RWPE2 (cell line): ENCODE results near the gene PTRHD1.
"Not testable (repeated sequence)": the region's sequence is repeated elsewhere in the genome, so short reads cannot be mapped to it uniquely, and the experiment has no call there.

ENCODE experiments used
- ATAC-seq: fragments of 200-7000 bp; cut with Tn5 transposase; 3 replicates; pipeline ENCODE4 v1.9.1; 2021; ENCODE audit warnings: low read depth
- DNase-seq: peaks from one replicate; pipeline ENCODE4 v3.0.0-alpha.2; 2020; ENCODE audit warnings: low spot score
- H3K27ac ChIP-seq: fragments of 450-650 bp; 2 replicates; pipeline ENCODE4 v1.5.1; 2017; ENCODE audit warnings: mild to moderate bottlenecking; ENCODE audit not compliant: poor library complexity, severe bottlenecking
- H3K27me3 ChIP-seq: fragments of 250-450 bp; sonication (Bioruptor Pico); 2 replicates; pipeline ENCODE4 v1.5.1; 2021; ENCODE audit warnings: mild to moderate bottlenecking, moderate library complexity; ENCODE audit not compliant: insufficient read depth, poor library complexity, severe bottlenecking
- H3K36me3 ChIP-seq: fragments of 250-450 bp; sonication (Bioruptor Pico); 2 replicates; pipeline ENCODE4 v1.5.1; 2020; ENCODE audit warnings: low read depth, mild to moderate bottlenecking, moderate library complexity
- H3K4me1 ChIP-seq: fragments of 250-450 bp; sonication (Bioruptor Pico); 2 replicates; pipeline ENCODE4 v1.5.1; 2021; ENCODE audit warnings: mild to moderate bottlenecking, moderate library complexity; ENCODE audit not compliant: insufficient read depth, poor library complexity, severe bottlenecking
- H3K4me3 ChIP-seq: fragments of 250-450 bp; sonication (Bioruptor Pico); 2 replicates; pipeline ENCODE4 v1.5.1; 2021; ENCODE audit warnings: mild to moderate bottlenecking, moderate library complexity; ENCODE audit not compliant: severe bottlenecking
- H3K9me3 ChIP-seq: fragments of 250-450 bp; sonication (Bioruptor Pico); 2 replicates; pipeline ENCODE4 v1.5.1; 2021; ENCODE audit warnings: mild to moderate bottlenecking, moderate library complexity; ENCODE audit not compliant: severe bottlenecking
- CTCF ChIP-seq: fragments of 450-650 bp; IDR thresholded peaks from one replicate; pipeline ENCODE4 v1.5.1; 2017; ENCODE audit warnings: mild to moderate bottlenecking, moderate library complexity; ENCODE audit not compliant: poor library complexity, severe bottlenecking

The PTRHD1 gene

DNA sequence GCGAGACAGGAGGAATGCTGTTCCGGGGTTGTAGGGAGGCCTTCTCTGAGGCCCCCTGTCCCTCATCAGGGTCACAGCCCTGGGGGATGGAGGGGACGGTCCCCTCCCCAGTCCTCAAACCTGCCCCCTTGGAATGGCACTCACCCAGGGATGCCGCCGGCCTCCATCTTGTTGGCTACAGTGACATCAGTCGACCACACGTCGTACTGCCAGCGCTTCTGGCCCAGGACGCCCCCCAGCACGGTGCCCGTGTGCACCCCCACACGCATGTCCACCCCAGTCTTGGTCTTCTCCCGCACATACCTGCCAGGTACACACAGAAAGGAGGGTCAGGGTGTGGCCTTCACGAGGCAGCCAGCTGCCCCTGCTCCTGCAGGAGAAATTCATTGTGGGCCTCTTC lies 46.5 kb upstream of the PTRHD1 start:
- DNase-seq = no peak
- no peak overlapping the region for H3K27ac ChIP-seq
- no peaks in the 10 kb centered on the region for H3K27me3 ChIP-seq
- no peaks in the 10 kb centered on the region for H3K9me3 ChIP-seq
- no peaks in the 10 kb centered on the region for H3K4me1 ChIP-seq
- H3K4me3 ChIP-seq = no peak overlapping the region
- ATAC-seq = no peak
- peaks cover 23% of the 10 kb centered on the region for H3K36me3 ChIP-seq
- TF ChIP-seq CTCF = no peak

- Histone ChIP-seq H3K4me3 (no peak overlapping the region), H3K4me1 (no peaks in the 10 kb centered on the region), H3K27me3 (no peaks in the 10 kb centered on the region), H3K27ac (no peak overlapping the region), H3K9me3 (no peaks in the 10 kb centered on the region), H3K36me3 (peaks cover 23% of the 10 kb centered on the region)
- TF ChIP-seq CTCF = no peak
- DNase-seq (no peak), ATAC-seq (no peak)
Observed at GRCh38 chr2:24838541-24838940, 45.4 kb upstream of the PTRHD1 start.

- no peaks in the 10 kb centered on the region for H3K4me1 ChIP-seq
- no peak overlapping the region for H3K27ac ChIP-seq
- H3K27me3 ChIP-seq = no peaks in the 10 kb centered on the region
- ATAC-seq (no peak), DNase-seq (no peak)
- TF ChIP-seq CTCF = no peak
- H3K9me3 ChIP-seq = no peaks in the 10 kb centered on the region
- H3K4me3 ChIP-seq = no peak overlapping the region
- H3K36me3 ChIP-seq = peaks cover 23% of the 10 kb centered on the region
Observed at GRCh38 chr2:24837996-24838513, 44.9 kb upstream of the PTRHD1 start.

DNA sequence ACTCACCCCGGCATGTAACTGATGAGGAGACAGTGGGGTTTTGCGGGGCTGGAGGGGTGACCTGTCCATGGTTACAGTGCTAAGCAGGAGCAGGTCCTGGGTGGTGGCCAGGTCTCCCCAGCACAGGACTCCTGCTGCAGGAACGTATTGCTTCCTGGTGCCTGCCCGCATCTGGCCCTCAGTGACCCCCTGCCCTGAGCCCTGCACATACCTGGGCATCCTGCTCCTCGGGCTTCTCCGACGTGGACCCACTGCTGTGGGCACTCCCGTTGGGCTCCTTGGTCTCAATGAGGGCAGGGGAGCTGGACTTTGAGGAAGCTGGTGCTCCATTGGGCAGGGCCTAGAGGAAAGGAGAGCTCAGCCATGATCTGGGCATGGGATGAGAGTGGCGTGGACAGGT lies 43.5 kb upstream of the PTRHD1 start:
- no peaks in the 10 kb centered on the region for H3K4me1 ChIP-seq
- ATAC-seq = no peak
- no peak overlapping the region for H3K4me3 ChIP-seq
- no peaks in the 10 kb centered on the region for H3K27me3 ChIP-seq
- peaks cover 23% of the 10 kb centered on the region for H3K36me3 ChIP-seq
- TF ChIP-seq CTCF = no peak
- no peak for DNase-seq
- no peak overlapping the region for H3K27ac ChIP-seq
- H3K9me3 ChIP-seq = no peaks in the 10 kb centered on the region

DNA sequence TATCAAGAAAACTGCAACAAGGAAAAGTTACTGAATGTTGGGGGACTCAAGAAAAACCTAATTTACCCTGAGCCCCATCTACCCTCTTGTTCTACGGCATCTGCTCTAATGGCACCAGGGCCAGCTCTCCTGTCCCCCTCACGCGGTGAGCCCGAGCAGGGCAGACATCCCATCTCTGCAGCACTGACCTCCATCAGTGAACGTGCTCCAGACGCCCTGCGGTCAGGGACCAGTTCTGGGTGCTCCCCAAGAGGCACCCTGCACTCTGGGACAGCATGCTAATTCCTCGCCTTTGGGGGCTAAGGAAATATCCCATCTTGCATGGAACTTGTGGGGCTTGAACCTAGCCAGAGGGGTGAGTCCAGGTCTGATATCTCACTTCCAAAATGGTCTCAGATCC lies 43.0 kb upstream of the PTRHD1 start:
- Histone ChIP-seq H3K27ac (no peak overlapping the region), H3K36me3 (peaks cover 22% of the 10 kb centered on the region), H3K9me3 (no peaks in the 10 kb centered on the region), H3K27me3 (no peaks in the 10 kb centered on the region), H3K4me1 (no peaks in the 10 kb centered on the region), H3K4me3 (no peak overlapping the region)
- DNase-seq (no peak), ATAC-seq (no peak)
- TF ChIP-seq CTCF = no peak

DNA sequence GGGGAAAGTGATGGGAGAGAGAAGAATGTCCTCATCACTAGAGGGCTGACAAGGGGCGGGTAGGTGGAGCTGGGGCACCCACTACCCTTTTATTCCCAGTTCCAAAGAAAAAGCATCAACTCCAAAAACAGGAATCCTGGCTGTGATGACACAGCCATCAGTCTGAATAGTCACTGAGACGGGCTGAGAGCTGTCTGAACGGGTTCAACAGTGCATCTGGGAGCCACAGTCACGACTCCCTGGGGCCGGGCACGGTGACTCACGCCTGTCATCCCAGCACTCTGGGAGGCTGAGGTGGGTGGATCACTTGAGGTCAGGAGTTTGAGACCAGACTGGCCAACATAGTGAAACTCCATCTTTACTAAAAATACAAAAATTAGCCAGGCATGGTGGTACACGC lies 42.2 kb upstream of the PTRHD1 start:
- H3K4me1 ChIP-seq, H3K9me3 ChIP-seq, DNase-seq, H3K27ac ChIP-seq, H3K4me3 ChIP-seq, H3K27me3 ChIP-seq: not testable (repeated sequence)
- peaks cover 18% of the 10 kb centered on the region for H3K36me3 ChIP-seq
- ATAC-seq = peak; percentile 39; the same call in 1 of the 3 replicates
